ENCODE measurements around the gene CRLF3.
"Not testable (repeated sequence)": the region's sequence is repeated elsewhere in the genome, so short reads cannot be mapped to it uniquely, and the experiment has no call there.

CRLF3 gene

DNA sequence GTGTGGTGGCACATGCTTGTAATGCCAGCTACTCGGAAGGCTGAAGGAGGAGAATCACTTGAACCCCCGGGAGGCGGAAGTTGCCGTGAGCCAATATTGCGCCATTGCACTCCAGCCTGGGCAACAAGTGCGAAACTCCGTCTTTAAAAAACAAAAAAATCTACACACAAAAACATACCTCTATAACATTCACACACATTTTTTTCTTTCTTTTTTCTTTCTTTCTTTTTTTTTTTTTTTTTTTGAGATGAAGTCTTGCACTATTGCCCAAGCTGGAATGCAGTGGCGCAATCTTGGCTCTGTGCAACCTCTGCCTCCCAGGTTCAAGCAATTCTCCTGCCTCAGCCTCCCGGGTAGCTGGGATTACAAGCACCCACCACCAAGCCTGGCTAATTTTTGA, 9.6 kb downstream of the CRLF3 start:
- DNase-seq (ENCODE audit: low read depth in 2 of 2) = not testable (repeated sequence)

DNA sequence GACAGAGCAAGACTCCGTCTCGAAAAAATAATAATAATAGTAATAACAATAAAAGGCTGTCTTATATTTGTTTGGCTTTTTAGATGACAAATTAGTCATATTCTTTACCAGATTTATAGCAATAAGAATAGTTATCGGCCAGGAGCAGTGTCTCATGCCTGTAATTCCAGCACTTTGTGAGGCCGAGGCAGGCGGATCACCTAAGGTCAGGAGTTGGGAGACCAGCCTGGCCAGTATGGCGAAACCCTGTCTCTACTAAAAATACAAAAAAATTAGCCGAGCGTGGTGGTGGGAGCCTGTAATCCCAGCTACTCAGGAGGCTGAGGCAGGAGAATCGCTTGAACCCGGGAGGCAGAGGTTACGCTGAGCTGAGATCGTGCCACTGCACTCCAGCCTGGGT, 10.3 kb downstream of the CRLF3 start:
- not testable (repeated sequence) for DNase-seq (ENCODE audit: low read depth in 2 of 2)

DNA sequence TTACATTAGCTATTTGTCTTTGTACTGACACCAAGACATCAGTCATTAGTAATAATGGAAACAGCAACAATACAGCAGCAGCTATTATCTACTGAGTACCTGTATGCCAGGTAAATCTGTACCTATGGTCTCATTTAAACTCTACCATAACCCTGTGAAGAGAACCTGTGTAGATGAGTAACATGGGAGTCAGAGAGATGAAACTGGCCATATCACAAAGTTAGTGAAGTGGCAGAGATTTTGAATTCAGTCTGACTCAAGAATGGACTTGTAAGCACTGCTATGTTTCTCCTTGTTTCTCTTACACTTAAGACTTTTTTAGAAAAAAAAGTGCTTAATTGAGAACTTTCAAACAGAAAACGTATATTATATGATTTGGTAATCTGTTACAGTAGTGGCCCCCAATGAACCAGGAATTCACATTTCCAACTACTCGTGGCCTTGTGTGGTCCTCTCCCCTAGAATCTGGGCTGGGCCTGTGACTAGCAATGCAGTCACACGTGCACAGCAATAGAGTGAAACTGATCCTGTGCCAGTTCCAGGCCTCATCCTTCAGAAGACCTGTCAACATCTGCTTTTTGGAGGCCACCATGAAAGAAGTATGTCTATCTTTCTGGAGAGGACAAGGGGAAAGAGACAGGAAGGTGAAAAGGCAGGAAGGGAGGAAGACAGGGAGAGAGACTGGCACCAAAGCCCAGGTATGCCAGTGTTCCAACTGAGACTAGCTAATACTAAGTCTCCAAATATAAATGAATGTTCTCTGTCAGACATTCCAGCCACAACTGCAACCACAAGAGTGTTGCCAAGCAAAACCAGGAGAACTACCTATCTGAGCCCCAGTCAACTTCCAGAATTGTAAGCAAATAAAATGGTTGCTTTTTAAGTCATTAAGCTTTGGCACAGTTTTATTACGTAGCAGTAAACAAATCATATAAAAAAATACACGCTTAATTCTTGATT, 12.0 kb downstream of the CRLF3 start:
- DNase-seq (ENCODE audit: low read depth in 2 of 2) = no peak

DNA sequence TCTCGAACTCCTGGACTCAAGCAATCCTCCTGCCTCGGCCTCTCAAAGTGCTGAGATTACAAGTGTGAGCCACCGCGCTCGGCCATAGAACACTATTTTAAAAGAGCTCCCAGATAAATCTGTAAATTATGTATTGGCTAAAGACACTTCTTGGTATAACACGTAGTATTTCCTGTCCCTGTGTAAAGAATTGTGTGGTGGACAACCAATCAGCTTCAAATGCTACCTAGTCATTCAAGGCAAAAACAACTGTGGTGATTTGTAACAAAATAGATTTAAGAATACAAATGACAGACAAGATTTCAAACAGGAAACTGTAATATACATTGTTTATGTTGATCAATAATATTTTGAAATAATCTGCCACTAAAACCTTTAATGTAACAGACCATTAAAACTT, 14.6 kb downstream of the CRLF3 start:
- DNase-seq (ENCODE audit: low read depth in 2 of 2) = no peak

DNA sequence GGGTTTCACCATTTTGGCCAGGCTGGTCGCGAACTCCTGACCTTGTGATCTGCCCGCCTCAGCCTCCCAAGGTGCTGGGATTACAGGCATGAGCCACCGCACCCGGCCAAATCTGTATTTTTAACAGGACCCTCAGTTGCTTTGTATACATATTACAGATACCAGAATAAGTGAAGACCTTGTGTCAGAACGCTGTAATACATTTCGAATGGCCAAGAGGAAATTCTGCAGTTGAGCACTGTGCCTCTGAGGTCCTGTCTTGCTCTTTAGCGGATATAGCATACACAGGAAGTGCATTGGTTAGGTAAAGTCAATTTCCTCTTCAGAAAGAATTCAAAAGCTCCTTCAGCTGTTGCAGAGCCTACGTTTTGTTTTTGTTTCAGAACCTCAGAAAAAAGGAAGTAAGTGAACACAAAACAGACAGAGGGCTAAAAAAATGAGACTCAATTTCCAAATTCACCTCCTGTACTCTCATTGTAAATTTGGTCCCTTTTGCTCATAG, 15.7 kb downstream of the CRLF3 start:
- DNase-seq (ENCODE audit: low read depth in 2 of 2) = no peak

DNA sequence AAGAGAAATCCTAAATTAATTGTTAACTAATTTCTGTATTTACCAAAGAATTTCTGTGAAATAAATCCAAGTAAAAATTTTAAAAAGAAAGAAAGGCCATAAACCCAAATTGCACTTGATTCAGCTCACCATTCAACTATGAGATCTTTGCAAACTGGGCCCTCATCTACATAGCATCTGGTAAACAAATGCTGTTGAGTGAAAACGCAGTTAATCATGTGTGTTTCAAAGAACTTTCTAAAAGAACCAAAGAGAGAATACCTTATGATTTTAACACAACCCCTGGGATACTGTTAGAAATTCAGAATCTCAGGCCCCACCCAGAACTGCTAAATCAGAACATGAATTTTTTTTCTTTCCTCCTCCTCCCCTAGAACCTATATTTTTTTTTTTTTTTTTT, 16.6 kb downstream of the CRLF3 start:
- DNase-seq (ENCODE audit: low read depth in 2 of 2) = no peak

DNA sequence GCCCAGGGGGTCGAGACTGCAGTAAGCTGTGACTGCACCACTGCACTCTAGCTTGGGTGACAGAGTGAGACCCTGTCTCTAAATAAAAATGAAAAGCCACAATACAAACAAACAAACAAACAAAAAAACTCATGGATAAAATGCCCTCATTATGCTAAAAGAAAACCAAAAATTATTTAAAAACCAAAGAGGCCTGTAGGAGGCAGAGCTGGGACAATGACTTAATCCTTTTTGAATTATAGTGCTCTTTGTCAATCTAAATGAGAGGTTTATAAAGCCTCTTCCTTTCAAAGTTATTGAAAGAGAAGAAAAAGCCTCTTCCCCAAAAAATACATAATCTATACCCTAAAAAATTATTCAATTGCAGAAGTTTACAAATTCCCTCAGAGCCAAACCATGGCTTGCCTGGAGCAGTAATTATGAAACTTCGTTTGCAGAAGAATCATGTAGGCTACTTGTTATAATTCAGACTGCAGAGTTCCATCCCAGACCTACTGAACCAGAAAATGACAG, 18.5 kb downstream of the CRLF3 start:
- DNase-seq (ENCODE audit: low read depth in 2 of 2) = no peak

DNA sequence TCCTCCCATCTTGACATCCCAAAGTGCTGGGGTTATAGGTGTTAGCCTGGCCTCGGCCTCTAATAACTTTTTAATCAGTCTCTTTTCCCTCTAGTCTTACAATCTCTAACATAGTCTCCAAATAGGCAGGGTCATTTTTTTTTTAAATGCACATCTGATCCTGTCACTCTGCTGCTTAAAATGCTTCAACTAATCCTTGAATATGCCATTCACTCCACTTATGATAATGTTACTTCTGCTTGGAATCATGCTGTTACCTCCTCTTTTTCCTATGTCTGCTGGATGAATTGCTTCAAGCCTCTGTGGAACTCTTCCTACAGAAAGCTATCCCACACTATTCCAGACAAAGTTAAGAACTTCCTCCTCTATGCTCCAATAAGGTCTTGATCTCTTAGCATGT, 22.8 kb downstream of the CRLF3 start:
- DNase-seq (ENCODE audit: low read depth in 2 of 2) = no peak

DNA sequence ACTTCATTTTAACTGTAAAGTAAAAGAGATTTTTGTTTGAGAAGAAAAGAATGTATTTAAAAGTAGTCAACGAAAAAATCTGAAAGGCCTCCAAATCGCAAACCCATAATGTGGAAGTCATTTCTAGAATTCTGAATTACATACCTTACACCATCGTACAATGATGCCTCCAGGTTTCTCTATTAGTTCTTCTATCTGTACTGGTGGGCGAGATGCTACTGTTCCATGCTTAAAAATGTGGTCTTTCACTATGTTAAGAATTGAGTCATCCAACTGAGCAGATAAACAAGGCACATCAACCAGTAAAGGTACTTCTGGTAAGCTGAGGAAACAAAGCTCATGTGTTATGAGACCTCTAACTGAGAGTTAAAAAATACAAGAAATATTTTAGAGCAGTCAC, 28.5 kb downstream of the CRLF3 start:
- DNase-seq (ENCODE audit: low read depth in 2 of 2) = no peak

DNA sequence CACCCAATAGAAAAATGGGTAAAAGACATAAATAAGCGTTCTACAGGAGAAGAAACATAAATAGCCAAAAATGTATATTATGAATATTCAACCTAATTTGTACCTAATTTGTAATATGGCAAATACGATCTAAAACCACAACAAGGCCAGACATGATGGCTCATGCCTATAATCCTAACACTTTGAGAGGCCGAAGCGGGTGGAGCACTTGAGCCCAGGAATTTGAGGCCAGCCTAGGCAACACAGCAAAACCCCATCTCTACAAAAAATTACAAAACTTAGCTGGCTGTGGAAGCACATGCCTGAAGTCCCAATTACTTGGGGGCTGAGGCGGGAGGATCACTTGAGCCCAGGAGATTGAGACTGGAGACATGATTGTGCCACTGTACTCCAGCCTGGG, 30.1 kb downstream of the CRLF3 start:
- no peak for DNase-seq (ENCODE audit: low read depth in 2 of 2)

DNA sequence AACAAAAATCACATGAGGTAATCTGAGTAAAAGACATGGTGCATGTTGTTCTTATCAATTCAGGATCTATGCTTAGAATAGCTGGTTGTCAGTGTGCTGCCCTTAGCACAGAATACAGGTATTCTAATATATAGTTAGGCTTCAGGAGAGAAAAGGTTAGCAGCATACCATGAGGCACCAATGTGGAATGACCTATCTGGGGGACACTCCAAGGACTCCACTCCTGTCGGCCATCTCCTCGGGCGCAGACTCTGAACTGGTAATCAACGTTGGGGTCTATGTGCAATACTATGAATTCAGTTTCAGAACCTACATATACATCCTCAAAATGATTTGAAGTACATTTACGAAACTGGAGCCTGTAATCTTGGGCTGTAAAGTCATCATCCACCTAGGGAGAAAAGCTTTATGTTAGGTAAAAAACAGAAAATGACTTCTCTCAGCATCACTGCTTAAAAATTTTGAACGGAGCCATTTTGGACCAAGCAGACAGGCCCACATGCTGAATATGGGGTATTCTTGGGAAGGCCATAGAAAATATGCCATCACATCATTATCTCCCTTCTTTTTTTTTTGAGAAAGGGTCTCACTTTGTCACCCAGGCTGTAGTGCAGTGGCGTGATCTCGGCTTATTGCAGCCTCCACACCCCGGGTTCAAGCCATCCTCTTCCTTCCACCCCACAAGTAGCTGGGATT, 31.1 kb downstream of the CRLF3 start:
- DNase-seq (ENCODE audit: low read depth in 2 of 2) = no peak

DNA sequence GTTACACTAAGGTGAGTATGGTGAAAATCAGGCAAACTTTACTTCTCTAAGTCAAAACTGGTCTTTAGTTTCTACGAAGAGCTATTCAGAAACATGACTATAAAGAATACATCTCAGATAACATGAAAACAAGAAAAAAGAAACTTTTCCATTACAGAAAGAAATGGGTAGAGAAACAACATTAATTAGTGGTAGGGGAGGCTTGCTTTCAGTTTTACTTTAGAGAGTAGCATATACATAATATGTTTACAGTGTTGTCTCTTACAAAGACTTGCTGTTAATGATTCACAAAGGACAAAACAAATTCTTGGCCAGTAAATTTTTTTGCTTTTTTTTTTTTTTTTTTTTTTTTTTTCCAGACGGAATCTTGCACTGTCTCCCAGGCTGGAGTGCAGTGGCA, 34.2 kb downstream of the CRLF3 start:
- no peak for DNase-seq (ENCODE audit: low read depth in 2 of 2)

DNA sequence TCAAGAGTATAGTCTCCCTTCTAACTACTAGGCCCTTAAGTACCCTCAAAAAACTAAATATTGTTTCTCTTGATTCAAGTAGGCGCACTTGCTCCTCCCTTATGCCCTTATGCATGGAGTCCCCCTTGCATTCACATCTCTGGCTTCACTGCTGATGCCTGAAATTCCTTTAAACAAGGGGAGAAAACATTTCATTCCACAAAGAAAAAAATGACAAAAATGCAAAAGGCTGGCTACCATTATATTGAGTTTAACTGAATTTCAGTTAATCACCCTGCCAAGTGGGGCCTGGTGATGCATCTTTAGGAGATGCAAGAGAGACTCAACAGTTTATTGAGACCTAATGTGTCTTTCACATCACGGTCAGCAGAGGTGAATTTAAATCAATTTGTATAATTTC, 35.6 kb downstream of the CRLF3 start:
- DNase-seq (ENCODE audit: low read depth in 2 of 2) = peak; percentile 21 to 27

DNA sequence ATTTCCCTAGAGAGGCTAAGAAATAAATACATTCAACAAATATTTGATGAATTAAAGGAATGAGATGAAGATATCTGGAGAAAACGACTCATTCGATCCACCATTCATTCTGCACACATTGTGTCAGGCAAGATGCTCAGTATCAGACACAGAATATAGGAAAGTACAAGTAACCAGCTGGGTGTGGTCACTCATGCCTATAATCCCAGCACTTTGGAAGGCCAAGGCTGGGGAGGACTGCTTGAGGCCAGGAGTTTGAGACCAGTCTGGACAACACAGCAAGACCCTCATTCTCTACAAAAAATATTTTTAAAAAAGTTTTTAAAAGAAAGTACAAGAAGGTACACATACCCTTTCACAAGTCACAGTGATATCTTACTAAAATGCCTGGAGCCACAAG, 42.3 kb downstream of the CRLF3 start:
- DNase-seq (ENCODE audit: low read depth in 2 of 2) = no peak

DNA sequence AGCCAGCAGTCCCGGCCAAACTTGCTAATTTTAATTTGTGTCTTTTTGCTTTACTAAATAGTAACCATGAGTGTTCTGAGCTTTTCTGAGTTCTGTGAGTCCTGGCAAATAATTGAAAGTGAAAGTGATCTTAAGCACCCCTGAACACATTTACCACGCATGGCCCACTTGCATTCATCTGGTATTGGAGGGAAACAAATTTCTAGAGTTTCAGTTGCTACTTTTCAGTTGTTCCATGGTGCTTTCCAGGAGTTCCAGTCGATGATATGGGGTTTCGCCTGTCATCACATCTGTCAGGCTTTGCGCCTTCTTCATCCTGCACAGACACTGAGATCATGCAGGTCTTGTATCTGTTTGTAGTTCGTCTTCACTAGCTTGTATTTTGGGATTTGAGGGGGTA, 44.1 kb downstream of the CRLF3 start:
- DNase-seq (ENCODE audit: low read depth in 2 of 2) = no peak

DNA sequence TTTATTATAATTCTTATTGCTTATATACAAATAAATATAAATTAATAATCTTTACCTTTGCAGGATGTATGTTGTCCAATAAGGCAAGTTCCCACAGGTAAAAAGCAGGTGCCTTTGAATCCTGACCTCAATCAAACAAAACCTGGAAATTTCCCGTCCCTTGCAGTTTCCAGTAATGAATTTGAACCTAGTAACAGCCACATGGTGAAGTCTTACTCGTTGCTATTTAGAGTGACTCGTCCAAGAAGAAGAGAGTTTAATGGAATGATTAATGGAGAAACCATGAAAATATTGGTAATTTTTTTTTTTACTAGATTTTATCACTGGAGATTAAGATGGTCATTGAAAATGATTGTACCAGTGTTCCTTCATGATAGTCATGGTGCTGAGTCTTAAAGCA, 55.7 kb downstream of the CRLF3 start:
- not testable (repeated sequence) for DNase-seq (ENCODE audit: low read depth in 2 of 2)

DNA sequence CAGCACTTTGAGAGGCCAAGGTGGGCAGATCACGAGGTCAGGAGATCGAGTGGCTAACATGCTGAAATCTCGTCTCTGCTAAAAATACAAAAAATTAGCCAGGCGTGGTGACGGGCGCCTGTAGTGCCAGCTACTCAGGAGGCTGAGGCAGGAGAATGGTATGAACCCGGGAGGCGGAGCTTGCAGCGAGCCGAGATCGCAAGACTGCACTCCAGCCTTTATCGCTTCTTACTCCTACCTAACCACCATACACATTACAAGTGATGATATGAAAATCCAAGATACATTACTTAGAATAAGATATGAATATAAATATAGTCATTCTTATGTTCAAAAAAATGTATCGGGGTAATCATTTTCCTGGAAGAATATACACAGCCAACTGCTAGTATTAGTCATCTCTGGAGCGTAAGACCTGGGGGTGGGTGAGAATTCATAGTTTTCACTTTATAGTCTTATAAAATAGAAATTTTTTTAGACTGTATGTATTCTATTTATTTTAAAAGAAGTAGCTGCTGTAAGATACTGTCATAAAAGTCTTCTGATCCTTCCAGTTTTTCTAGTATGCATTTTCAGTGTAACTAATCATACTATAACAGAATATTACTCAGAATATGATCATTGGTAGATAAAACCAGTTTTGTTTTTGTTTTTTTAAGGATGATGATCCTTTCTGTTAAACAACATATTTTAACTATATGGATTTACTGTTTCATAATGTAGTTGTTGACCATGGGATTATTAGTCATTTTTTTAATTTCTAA, 56.7 kb downstream of the CRLF3 start:
- DNase-seq (ENCODE audit: low read depth in 2 of 2) = not testable (repeated sequence)

DNA sequence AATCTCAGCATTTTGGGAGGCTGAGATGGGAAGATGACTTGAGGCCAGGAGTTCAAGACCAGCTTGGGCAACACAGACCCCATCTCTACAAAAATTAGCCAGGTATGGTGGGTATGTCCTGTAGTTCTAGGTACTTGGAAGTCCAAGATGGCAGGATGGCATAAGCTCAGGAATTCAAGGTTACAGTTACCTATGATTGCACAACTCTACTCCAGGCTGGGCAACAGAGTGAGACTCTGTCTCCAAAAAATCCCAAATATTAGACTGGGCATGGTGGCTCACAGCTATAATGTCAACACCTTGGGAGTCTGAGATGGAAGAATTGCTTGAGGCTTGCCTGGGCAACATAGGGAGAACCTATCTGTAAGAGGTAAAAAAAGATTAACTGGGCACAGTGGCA, 63.4 kb downstream of the CRLF3 start:
- DNase-seq (ENCODE audit: low read depth in 2 of 2) = no peak

DNA sequence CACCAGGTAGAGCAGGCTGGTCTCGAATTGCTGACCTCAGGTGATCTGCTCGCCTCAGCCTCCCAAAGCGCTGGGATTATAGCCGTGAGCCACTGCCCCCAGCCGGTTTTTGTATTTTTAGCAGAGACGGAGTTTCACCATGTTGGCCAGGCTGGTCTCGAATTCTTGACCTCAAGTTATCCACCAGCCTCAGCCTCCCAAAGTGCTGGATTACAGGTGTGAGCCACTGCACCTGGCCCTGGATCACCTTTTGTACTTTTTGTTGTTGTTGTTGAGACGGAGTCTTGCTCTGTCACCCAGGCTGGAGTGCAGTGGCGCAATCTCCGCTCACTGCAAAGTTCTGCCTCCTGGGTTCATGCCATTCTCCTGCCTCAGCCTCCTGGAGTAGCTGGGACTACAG, 71.2 kb downstream of the CRLF3 start:
- not testable (repeated sequence) for DNase-seq (ENCODE audit: low read depth in 2 of 2)

DNA sequence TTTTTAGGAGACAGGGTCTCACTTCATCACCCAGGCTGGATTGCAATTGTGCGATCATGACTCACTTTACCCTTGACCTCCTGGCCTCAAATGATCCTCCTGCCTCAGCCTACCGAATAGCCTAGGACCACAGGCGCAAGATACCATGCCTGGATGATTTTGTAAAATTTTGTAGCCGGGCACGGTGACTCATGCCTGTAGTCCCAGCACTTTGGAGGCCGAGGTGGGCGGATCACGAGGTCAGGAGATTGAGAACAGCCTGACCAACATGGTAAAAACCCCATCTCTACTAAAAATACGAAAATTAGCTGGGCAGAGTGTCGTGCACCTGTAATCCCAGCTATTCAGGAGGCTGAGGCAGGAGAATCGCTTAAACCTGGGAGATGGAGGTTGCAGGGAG, 73.5 kb downstream of the CRLF3 start:
- not testable (repeated sequence) for DNase-seq (ENCODE audit: low read depth in 2 of 2)

DNA sequence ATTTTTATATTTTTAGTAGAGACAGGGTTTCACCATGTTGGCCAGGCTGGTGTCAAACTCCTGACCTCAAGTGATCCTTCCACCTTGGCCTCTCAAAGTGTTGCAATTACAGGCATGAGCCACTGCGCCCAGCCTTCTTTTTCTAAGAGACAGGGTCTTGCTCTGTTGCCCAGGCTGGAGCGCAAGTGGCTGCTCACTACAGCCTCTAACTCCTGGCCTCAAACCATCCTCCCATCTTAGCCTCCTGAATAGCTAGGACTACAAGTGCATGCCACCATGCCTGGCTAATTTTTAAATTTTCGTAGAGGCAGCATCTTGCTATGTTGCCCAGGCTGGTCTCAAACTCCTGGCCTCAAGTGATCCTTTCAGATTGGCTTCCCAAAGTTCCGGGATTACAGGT, 76.9 kb downstream of the CRLF3 start:
- not testable (repeated sequence) for DNase-seq (ENCODE audit: low read depth in 2 of 2)

DNA sequence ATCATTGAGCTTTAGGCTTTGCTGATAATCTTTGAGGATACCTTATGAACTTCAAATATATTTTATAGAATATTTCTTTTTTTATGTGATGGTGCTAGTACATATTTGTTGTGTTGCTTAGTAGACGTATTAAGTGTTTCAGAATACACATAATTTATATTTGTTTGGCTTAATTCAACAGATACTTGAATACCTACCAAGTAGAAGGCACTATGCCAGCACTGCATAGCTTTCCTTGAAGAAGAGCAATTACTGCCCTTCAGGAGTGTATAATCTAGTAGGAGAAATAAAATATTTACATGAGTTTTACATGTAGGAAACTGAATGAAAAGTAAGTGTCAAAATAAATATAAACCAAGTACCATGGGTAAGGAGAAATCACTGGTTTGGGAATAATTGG, 81.8 kb downstream of the CRLF3 start:
- not testable (repeated sequence) for DNase-seq (ENCODE audit: low read depth in 2 of 2)
